Omental fat pad (tissue), 4 donors: ENCODE measurements around the gene ABCA8. TPM values are rescaled to one million over a fixed set of nuclear protein-coding genes. Genes with fewer than 3 reads are reported as not detected.

Experiments
- ATAC-seq: fragments of 150-250 bp; one replicate; pipeline ENCODE4 v1.9.1; 2016; ENCODE audit warnings: mild to moderate bottlenecking, moderate library complexity; ENCODE audit not compliant: low FRiP score
- DNase-seq: peaks from one replicate; pipeline ENCODE4 v3.0.0-alpha.2; 2019; ENCODE audit warnings: low spot score
- total RNA-seq, 4 donors: library from RNA; depleted of rRNA; stranded (reverse); fragments of >200 nt; gene quantifications; one replicate each; pipeline ENCODE4 v1.1.0, GENCODE V29; 2016
- TF ChIP-seq, protein P1 (sequence below), 3 donors: fragments of 450-650 bp; IDR thresholded peaks; one replicate each; pipeline ENCODE4 v1.5.1; 2016 to 2017; ENCODE audit warnings: antibody characterized with exemption in 3 of 3, mild to moderate bottlenecking in 3 of 3, moderate library complexity in 2 of 3

The ABCA8 gene
- total RNA-seq, 4 donors from 2014 or later = 49.8 to 302 (median 143) TPM

DNA sequence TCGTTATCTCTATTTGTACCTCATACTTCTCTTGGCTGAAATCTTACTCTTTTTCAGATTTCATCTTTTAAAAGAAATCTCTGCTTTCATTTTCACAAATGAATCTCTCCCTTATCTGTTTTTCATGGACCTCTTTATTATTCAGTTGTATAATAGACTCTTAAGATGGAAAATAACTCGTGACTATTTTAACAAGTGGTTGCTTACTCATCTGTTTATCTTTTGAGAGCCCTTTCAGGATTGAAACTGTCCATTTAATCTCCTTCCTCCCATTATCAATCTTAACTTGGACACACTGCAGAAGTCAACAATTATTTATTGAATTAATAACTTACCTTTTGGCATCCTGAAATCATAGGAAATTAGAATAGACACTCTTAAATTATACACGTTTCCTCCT lies 68.8 kb downstream of the ABCA8 start:
- TF ChIP-seq, protein P1, sequence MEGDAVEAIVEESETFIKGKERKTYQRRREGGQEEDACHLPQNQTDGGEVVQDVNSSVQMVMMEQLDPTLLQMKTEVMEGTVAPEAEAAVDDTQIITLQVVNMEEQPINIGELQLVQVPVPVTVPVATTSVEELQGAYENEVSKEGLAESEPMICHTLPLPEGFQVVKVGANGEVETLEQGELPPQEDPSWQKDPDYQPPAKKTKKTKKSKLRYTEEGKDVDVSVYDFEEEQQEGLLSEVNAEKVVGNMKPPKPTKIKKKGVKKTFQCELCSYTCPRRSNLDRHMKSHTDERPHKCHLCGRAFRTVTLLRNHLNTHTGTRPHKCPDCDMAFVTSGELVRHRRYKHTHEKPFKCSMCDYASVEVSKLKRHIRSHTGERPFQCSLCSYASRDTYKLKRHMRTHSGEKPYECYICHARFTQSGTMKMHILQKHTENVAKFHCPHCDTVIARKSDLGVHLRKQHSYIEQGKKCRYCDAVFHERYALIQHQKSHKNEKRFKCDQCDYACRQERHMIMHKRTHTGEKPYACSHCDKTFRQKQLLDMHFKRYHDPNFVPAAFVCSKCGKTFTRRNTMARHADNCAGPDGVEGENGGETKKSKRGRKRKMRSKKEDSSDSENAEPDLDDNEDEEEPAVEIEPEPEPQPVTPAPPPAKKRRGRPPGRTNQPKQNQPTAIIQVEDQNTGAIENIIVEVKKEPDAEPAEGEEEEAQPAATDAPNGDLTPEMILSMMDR (IDR thresholded peaks at IDR 0.05) = no peak
- no peak for ATAC-seq
- DNase-seq = no peak

DNA sequence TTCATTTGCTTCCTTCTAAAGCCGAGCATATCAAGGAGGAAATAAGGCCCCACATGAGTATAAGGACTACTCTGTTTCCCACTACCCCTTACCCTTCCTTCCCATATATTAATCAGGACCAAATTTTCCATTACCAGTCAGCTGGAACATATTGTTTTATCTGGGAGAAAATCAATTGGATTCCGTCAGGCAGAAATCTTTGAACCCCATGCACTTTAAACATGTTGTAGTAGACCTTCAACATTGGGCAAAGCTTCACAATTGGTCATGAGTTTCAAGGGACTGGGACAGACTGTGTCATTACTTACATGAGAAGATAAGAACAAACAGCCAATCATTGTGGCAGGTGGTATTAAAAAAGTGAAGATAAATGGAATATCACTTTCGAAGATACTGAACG lies 70.3 kb downstream of the ABCA8 start:
- TF ChIP-seq, protein P1 (IDR thresholded peaks at IDR 0.05) = no peak
- no peak for DNase-seq
- no peak for ATAC-seq

DNA sequence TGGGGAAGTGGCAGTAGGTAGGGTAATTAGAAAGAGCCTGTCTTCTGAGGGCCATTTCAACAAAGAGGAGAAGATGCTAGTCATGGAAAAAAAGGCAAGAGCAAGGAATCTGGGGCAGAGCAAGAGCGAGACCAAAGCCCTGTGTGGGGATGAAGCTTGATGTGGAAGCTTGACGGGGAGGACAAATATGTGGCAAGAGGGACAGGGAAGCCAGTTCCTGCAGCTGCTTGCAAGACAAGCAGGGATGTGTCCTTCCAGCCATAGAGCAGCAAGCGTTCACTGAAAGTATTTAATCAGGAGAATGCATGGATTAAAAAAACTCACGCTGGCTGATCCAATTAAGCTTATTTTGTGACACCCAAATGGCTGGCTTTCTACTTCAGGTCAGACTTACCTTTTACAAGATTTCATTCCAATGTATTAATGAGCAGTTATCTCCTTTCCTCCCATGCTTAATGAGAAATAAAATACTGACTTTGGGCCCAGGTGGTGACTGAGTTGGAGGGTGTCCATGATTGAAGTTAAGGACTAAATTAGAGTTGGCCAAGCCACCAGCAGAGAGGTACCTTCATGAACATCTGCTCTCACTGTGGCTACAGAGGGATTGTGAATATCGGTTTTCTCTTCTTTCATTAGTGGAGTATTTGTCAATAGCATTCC lies 76.8 kb downstream of the ABCA8 start:
- TF ChIP-seq, protein P1 (IDR thresholded peaks at IDR 0.05) = no peak
- DNase-seq (no peak), ATAC-seq (no peak)

DNA sequence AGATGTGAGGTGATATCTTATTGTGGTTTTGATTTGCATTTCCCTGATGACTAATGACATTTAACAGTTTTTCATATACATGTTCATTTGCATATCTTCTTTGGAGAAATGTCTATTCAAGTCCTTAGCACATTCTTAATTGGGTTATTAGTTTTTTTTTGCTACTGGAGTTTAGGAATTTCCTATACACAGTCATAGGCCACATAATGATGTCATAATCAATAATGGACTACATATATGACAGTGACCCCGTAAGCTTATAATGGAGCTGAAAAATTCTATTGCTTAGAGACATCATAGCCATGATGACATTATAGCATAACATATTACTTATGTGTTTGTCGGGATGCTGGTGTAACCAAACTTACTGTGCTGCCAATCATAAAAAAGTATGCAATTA lies 83.7 kb downstream of the ABCA8 start:
- TF ChIP-seq, protein P1 (IDR thresholded peaks at IDR 0.05) = no peak
- DNase-seq (no peak), ATAC-seq (no peak)

DNA sequence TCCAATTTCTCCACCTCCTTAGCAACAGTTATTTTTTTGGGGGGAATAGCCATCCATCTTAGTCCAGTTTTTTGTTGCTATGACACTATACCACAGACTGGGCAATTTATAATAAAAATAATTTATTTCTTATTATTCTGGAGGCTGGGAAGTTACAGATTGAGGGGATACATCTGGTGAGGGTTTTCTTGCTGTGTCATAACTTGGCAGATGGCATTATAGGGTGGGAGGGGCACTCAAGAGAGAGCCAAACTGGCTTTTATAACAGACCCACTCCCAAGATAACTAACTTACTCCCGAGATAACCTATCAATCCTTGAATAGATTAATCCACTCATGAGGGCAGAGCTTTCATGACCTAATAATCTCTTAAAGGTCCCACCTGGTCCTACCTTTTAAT lies 84.2 kb downstream of the ABCA8 start:
- DNase-seq = no peak
- TF ChIP-seq, protein P1 (IDR thresholded peaks at IDR 0.05) = no peak
- ATAC-seq = no peak

DNA sequence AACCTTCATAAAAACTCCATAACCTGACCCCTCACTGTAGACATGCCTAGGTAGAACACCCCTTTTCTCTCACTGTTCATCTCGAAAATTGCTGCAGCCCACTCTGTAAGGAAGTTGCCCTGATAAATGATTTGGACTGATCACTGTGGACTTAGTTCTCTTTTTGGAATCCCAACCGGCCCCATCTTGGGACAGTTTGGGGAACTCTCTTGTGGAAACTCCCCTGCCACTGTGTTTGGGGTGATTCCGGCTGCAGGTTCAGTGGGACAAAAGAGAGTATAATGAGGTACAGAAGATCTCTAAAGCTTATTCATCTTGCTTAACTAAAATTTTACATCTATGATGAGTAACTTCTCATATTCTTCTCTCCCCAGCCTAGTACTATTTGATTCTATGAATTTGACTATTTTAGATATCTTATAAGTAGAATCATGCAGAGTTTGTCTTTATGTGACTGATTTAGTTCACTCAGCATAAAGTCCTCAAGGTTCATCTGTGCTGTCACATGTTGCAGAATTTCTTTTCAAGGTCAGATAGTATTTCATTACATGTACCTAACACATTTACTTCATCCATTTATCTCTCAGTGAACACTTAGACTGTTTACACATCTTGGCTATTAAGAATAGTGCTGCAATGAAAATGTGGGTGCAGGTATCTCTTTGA lies 84.9 kb downstream of the ABCA8 start:
- ATAC-seq = no peak
- DNase-seq = no peak
- TF ChIP-seq, protein P1 (IDR thresholded peaks at IDR 0.05) = no peak

DNA sequence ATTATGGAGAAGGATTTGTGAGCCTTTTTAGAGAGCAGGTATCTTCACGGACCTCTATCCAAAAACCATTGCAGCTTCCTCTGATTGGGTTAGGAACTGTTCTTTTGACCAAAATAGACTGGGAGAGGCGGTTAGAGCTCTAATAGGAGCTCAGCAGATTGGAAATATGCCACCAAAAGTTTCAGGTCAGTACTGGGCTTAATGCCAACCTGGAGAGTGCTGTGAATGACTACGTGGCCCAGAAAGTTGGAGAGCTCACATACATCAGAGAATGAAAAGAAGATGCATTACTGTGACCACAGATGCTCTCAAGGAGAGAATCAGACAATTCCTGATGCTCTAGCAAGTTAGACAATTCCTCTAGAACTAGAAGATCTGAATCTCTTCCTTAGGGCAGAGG lies 86.5 kb downstream of the ABCA8 start:
- TF ChIP-seq, protein P1 (IDR thresholded peaks at IDR 0.05) = no peak
- ATAC-seq = no peak
- no peak for DNase-seq
